ENCODE data around the gene DYNC1H1. TPM values are rescaled to one million over a fixed set of nuclear protein-coding genes. Genes with fewer than 3 reads are reported as not detected.

Gene DYNC1H1
- total and polyA plus RNA-seq, 2 experiments from 2014 or later: 141 to 405 TPM

- Histone ChIP-seq H3K27ac (no peak overlapping the region), H3K9me3 (ENCODE audit: low read depth) (no peaks in the 10 kb centered on the region), H3K4me2 (no peak overlapping the region), H3K9me2 (replicated peaks; ENCODE audit: insufficient read depth) (no peaks in the 10 kb centered on the region), H3K27me3 (no peaks in the 10 kb centered on the region), H2AFZ (no peak overlapping the region), H3K4me1 (ENCODE audit: insufficient read depth) (no peaks in the 10 kb centered on the region), H4K20me1 (ENCODE audit: insufficient read depth, poor library complexity, severe bottlenecking) (no peaks in the 10 kb centered on the region), H3K79me2 (no peaks in the 10 kb centered on the region), H3K4me3 (no peak overlapping the region), H3K36me3 (replicated peaks; ENCODE audit: insufficient read depth, low read depth) (no peaks in the 10 kb centered on the region)
- TF ChIP-seq CTCF (IDR thresholded peaks at IDR 0.05; ENCODE audit: poor library complexity) (no peak), EZH2phosphoT487 (IDR thresholded peaks at IDR 0.05; ENCODE audit: low read depth, severe bottlenecking, unreplicated experiment) (no peak), EZH2 (IDR thresholded peaks at IDR 0.05; ENCODE audit: borderline replicate concordance) (no peak)
- no peak for DNase-seq (ENCODE audit: low spot score)
- WGBS (ENCODE audit: low lambda C conversion rate, missing lambda C conversion rate): 88% methylated on average over 1 of the region's 1 CpG
These were observed 73.3 kb downstream of the DYNC1H1 start for GRCh38 chr14:102037686-102038085.

GRCh38 chr14:102039157-102039556 lies 74.8 kb downstream of the DYNC1H1 start:
- no peaks in the 10 kb centered on the region for H4K20me1 ChIP-seq (ENCODE audit: insufficient read depth, poor library complexity, severe bottlenecking)
- WGBS (ENCODE audit: low lambda C conversion rate, missing lambda C conversion rate): over 99% methylated on average over 16 of the region's 16 CpGs
- H3K4me1 ChIP-seq (ENCODE audit: insufficient read depth): no peaks in the 10 kb centered on the region
- H3K36me3 ChIP-seq (replicated peaks; ENCODE audit: insufficient read depth, low read depth): no peaks in the 10 kb centered on the region
- TF ChIP-seq CTCF (IDR thresholded peaks at IDR 0.05; ENCODE audit: poor library complexity) (no peak), EZH2 (IDR thresholded peaks at IDR 0.05; ENCODE audit: borderline replicate concordance) (no peak), EZH2phosphoT487 (IDR thresholded peaks at IDR 0.05; ENCODE audit: low read depth, severe bottlenecking, unreplicated experiment) (no peak)
- H3K4me3 ChIP-seq: no peak overlapping the region
- no peaks in the 10 kb centered on the region for H3K79me2 ChIP-seq
- no peak for DNase-seq (ENCODE audit: low spot score)
- H3K27me3 ChIP-seq: no peaks in the 10 kb centered on the region
- H3K9me3 ChIP-seq (ENCODE audit: low read depth): no peaks in the 10 kb centered on the region
- no peak overlapping the region for H3K27ac ChIP-seq
- H2AFZ ChIP-seq: no peak overlapping the region
- H3K9me2 ChIP-seq (replicated peaks; ENCODE audit: insufficient read depth): no peaks in the 10 kb centered on the region
- H3K4me2 ChIP-seq: no peak overlapping the region

GRCh38 chr14:102040153-102040552 lies 75.8 kb downstream of the DYNC1H1 start:
- Histone ChIP-seq H3K79me2 (no peaks in the 10 kb centered on the region), H3K4me2 (no peak overlapping the region), H3K27me3 (no peaks in the 10 kb centered on the region), H4K20me1 (ENCODE audit: insufficient read depth, poor library complexity, severe bottlenecking) (no peaks in the 10 kb centered on the region), H3K4me1 (ENCODE audit: insufficient read depth) (no peaks in the 10 kb centered on the region), H3K4me3 (no peak overlapping the region), H3K36me3 (replicated peaks; ENCODE audit: insufficient read depth, low read depth) (no peaks in the 10 kb centered on the region), H3K9me2 (replicated peaks; ENCODE audit: insufficient read depth) (no peaks in the 10 kb centered on the region), H3K27ac (no peak overlapping the region), H3K9me3 (ENCODE audit: low read depth) (no peaks in the 10 kb centered on the region), H2AFZ (no peak overlapping the region)
- 93% methylated on average over 13 of the region's 13 CpGs for WGBS (ENCODE audit: low lambda C conversion rate, missing lambda C conversion rate)
- no peak for DNase-seq (ENCODE audit: low spot score)
- no peak for TF ChIP-seq CTCF (IDR thresholded peaks at IDR 0.05; ENCODE audit: poor library complexity)
- TF ChIP-seq EZH2phosphoT487 (IDR thresholded peaks at IDR 0.05; ENCODE audit: low read depth, severe bottlenecking, unreplicated experiment): no peak
- TF ChIP-seq EZH2 (IDR thresholded peaks at IDR 0.05; ENCODE audit: borderline replicate concordance): no peak

- H3K27ac ChIP-seq: no peak overlapping the region
- H3K79me2 ChIP-seq: no peaks in the 10 kb centered on the region
- no peaks in the 10 kb centered on the region for H3K4me1 ChIP-seq (ENCODE audit: insufficient read depth)
- no peaks in the 10 kb centered on the region for H3K27me3 ChIP-seq
- H4K20me1 ChIP-seq (ENCODE audit: insufficient read depth, poor library complexity, severe bottlenecking): no peaks in the 10 kb centered on the region
- no peak overlapping the region for H3K4me2 ChIP-seq
- TF ChIP-seq EZH2 (IDR thresholded peaks at IDR 0.05; ENCODE audit: borderline replicate concordance) (no peak), CTCF (IDR thresholded peaks at IDR 0.05; ENCODE audit: poor library complexity) (no peak), EZH2phosphoT487 (IDR thresholded peaks at IDR 0.05; ENCODE audit: low read depth, severe bottlenecking, unreplicated experiment) (no peak)
- no peak for DNase-seq (ENCODE audit: low spot score)
- H3K4me3 ChIP-seq: no peak overlapping the region
- 97% methylated on average over 9 of the region's 9 CpGs for WGBS (ENCODE audit: low lambda C conversion rate, missing lambda C conversion rate)
- H3K9me2 ChIP-seq (replicated peaks; ENCODE audit: insufficient read depth): no peaks in the 10 kb centered on the region
- H3K36me3 ChIP-seq (replicated peaks; ENCODE audit: insufficient read depth, low read depth): no peaks in the 10 kb centered on the region
- H3K9me3 ChIP-seq (ENCODE audit: low read depth): no peaks in the 10 kb centered on the region
- no peak overlapping the region for H2AFZ ChIP-seq
These were observed 78.3 kb downstream of the DYNC1H1 start for GRCh38 chr14:102042699-102043098.

Data from hepatocyte (in vitro differentiated cells).